HL-60/S4 treated with retinoic acid at 250 ng/mL for 4 days and 3 days (cell line): ENCODE results near the gene PTPRN2.

ENCODE experiments used
- in situ Hi-C: fragments of 300-500 bp; cut with MboI; formaldehyde crosslinking; loops from 2 replicates; pipeline ENCODE4 v1.7.0; 2022; ENCODE audit warnings: low sequenced_read_pairs

The PTPRN2 gene

GRCh38 chr7:157585113-157585861 is 1002.3 kb downstream of the PTPRN2 start:
- in situ Hi-C loops = no loop called here

- in situ Hi-C loops = no loop called here
Measured at GRCh38 chr7:157584420-157584819, 1003.2 kb downstream of the PTPRN2 start.

- in situ Hi-C loops = no loop called here
Measured at GRCh38 chr7:157581740-157582139, 1005.9 kb downstream of the PTPRN2 start.

- in situ Hi-C loops = no loop called here
Measured at GRCh38 chr7:157580324-157580723, 1007.3 kb downstream of the PTPRN2 start.

- in situ Hi-C loops = no loop called here
Measured at GRCh38 chr7:157579425-157579824, 1008.2 kb downstream of the PTPRN2 start.

- in situ Hi-C loops = no loop called here
Measured at GRCh38 chr7:157577796-157578339, 1009.8 kb downstream of the PTPRN2 start.

GRCh38 chr7:157577061-157577460 is 1010.6 kb downstream of the PTPRN2 start:
- in situ Hi-C loops = no loop called here

GRCh38 chr7:157576415-157576814 is 1011.2 kb downstream of the PTPRN2 start:
- in situ Hi-C loops = no loop called here

- in situ Hi-C loops = no loop called here
Measured at GRCh38 chr7:157575777-157576176, 1011.8 kb downstream of the PTPRN2 start.

- in situ Hi-C loops = no loop called here
Measured at GRCh38 chr7:157574914-157575586, 1012.6 kb downstream of the PTPRN2 start.

GRCh38 chr7:157574120-157574825 is 1013.4 kb downstream of the PTPRN2 start:
- in situ Hi-C loops = no loop called here

GRCh38 chr7:157573244-157573643 is 1014.4 kb downstream of the PTPRN2 start:
- in situ Hi-C loops = no loop called here

- in situ Hi-C loops = no loop called here
Measured at GRCh38 chr7:157572622-157573021, 1015.0 kb downstream of the PTPRN2 start.

- in situ Hi-C loops = no loop called here
Measured at GRCh38 chr7:157570531-157571200, 1017.0 kb downstream of the PTPRN2 start.

- in situ Hi-C loops = no loop called here
Measured at GRCh38 chr7:157569967-157570366, 1017.7 kb downstream of the PTPRN2 start.

- in situ Hi-C loops = no loop called here
Measured at GRCh38 chr7:157568770-157569584, 1018.6 kb downstream of the PTPRN2 start.

- in situ Hi-C loops = no loop called here
Measured at GRCh38 chr7:157568106-157568769, 1019.4 kb downstream of the PTPRN2 start.

GRCh38 chr7:157567666-157568065 is 1020.0 kb downstream of the PTPRN2 start:
- in situ Hi-C loops = no loop called here

- in situ Hi-C loops = no loop called here
Measured at GRCh38 chr7:157566631-157567006, 1021.0 kb downstream of the PTPRN2 start.
